Measurements from ENCODE around the gene VEGFC.

- TF ChIP-seq CTCF (IDR thresholded peaks at IDR 0.05; ENCODE audit: low read length) (no peak), EZH2 (IDR thresholded peaks at IDR 0.05; ENCODE audit: borderline replicate concordance, low read length) (no peak)
These were observed 29.9 kb downstream of the VEGFC start for GRCh38 chr4:176762661-176763308.

All from OCI-LY1 (cell line).